Lower lobe of right lung (tissue), 2 donors: ENCODE results near the gene KRT81. TPM values are rescaled to one million over a fixed set of nuclear protein-coding genes. Genes with fewer than 3 reads are reported as not detected.
"Not testable (repeated sequence)": the region's sequence is repeated elsewhere in the genome, so short reads cannot be mapped to it uniquely, and the experiment has no call there.

Source experiments
- ATAC-seq, 2 donors: fragments of 200-7000 bp; cut with Tn5 transposase; one replicate each; pipeline ENCODE4 v1.9.1; 2020 to 2022; ENCODE audit warnings: mild to moderate bottlenecking in 2 of 2, moderate library complexity in 2 of 2
- DNase-seq: peaks from one replicate; pipeline ENCODE4 v3.0.0-alpha.2; 2020
- H3K27ac ChIP-seq: fragments of 200-600 bp; one replicate; pipeline ENCODE4 v1.8.0; 2022
- H3K27me3 ChIP-seq: fragments of 200-600 bp; one replicate; pipeline ENCODE4 v1.8.0; 2022; ENCODE audit warnings: low read depth
- H3K36me3 ChIP-seq: fragments of 200-600 bp; one replicate; pipeline ENCODE4 v1.8.0; 2022; ENCODE audit warnings: mild to moderate bottlenecking
- H3K4me1 ChIP-seq: fragments of 200-600 bp; one replicate; pipeline ENCODE4 v1.8.0; 2022
- H3K4me3 ChIP-seq: fragments of 200-600 bp; one replicate; pipeline ENCODE4 v1.8.0; 2022; ENCODE audit warnings: mild to moderate bottlenecking
- H3K9me3 ChIP-seq: fragments of 200-600 bp; one replicate; pipeline ENCODE4 v1.8.0; 2022
- CTCF ChIP-seq: fragments of 200-600 bp; IDR thresholded peaks from one replicate; pipeline ENCODE4 v1.8.0; 2022; ENCODE audit warnings: antibody characterized with exemption, mild to moderate bottlenecking
- intact Hi-C: fragments of 100-400 bp; cut with DNase I; formaldehyde crosslinking; loops from one replicate; pipeline ENCODE4 v1.11.0; 2022
- total RNA-seq: library from RNA; stranded (reverse); fragmentation: NEBNext Ultra II Directional; extraction: Animal tissue kit (Norgen Biotek cat#: 25700); gene quantifications from one replicate; pipeline ENCODE4 v1.2.1, GENCODE V29; 2021
- donor health status: DM: no; HTN: yes; CAD: no; lungs with severe emphysema.

The KRT81 gene
- total RNA-seq, 1 donor from 2014 or later: not detected

GRCh38 chr12:52307836-52308805 is 16.8 kb upstream of the KRT81 start:
- Histone ChIP-seq H3K4me1 (peaks cover 12% of the 10 kb centered on the region), H3K27me3 (peaks cover 37% of the 10 kb centered on the region), H3K9me3 (no peaks in the 10 kb centered on the region), H3K36me3 (no peaks in the 10 kb centered on the region), H3K27ac (peak overlapping the region; percentile 46), H3K4me3 (peak overlapping the region; percentile 45)
- peak; percentile 91 to 94 for ATAC-seq
- DNase-seq: peak; percentile 78
- intact Hi-C loops: no loop called here
- no peak for TF ChIP-seq CTCF

- Histone ChIP-seq H3K27me3 (peaks cover 37% of the 10 kb centered on the region), H3K27ac (no peak overlapping the region), H3K4me3 (no peak overlapping the region), H3K4me1 (peaks cover 12% of the 10 kb centered on the region), H3K9me3 (no peaks in the 10 kb centered on the region), H3K36me3 (no peaks in the 10 kb centered on the region)
- no peak for DNase-seq
- ATAC-seq: no peak
- intact Hi-C loops: no loop called here
- TF ChIP-seq CTCF: no peak
Measured at GRCh38 chr12:52306731-52307130, 15.4 kb upstream of the KRT81 start.

- H3K4me3 ChIP-seq: no peak overlapping the region
- intact Hi-C loops: no loop called here
- TF ChIP-seq CTCF: no peak
- DNase-seq (no peak), ATAC-seq (no peak)
- no peak overlapping the region for H3K27ac ChIP-seq
- H3K4me1 ChIP-seq: peaks cover 12% of the 10 kb centered on the region
- no peaks in the 10 kb centered on the region for H3K36me3 ChIP-seq
- no peaks in the 10 kb centered on the region for H3K9me3 ChIP-seq
- peaks cover 34% of the 10 kb centered on the region for H3K27me3 ChIP-seq
Measured at GRCh38 chr12:52305921-52306705, 14.8 kb upstream of the KRT81 start.

GRCh38 chr12:52304941-52305411 is 13.6 kb upstream of the KRT81 start:
- DNase-seq, H3K4me3 ChIP-seq, H3K36me3 ChIP-seq, intact Hi-C loops, H3K27ac ChIP-seq, H3K9me3 ChIP-seq: not testable (repeated sequence)
- peak in 1 of 2 donors; percentile 20 for ATAC-seq
- peaks cover 32% of the 10 kb centered on the region for H3K27me3 ChIP-seq
- H3K4me1 ChIP-seq: peaks cover 12% of the 10 kb centered on the region

- H3K4me3 ChIP-seq, H3K4me1 ChIP-seq, intact Hi-C loops, H3K27me3 ChIP-seq, ATAC-seq, H3K27ac ChIP-seq, H3K36me3 ChIP-seq, DNase-seq, H3K9me3 ChIP-seq: not testable (repeated sequence)
Measured at GRCh38 chr12:52302242-52302914, 11.0 kb upstream of the KRT81 start.

GRCh38 chr12:52301721-52302120 is 10.4 kb upstream of the KRT81 start:
- not testable (repeated sequence) for ATAC-seq, DNase-seq

More at GRCh38 chr12:52301721-52302120, 10.4 kb upstream of the KRT81 start:
- intact Hi-C loops, H3K4me3 ChIP-seq, H3K4me1 ChIP-seq, H3K36me3 ChIP-seq, H3K27me3 ChIP-seq, H3K27ac ChIP-seq, H3K9me3 ChIP-seq: not testable (repeated sequence)
